WTC11 (cell line): ENCODE results near the gene LAMP1. TPM values are rescaled to one million over a fixed set of nuclear protein-coding genes. Genes with fewer than 3 reads are reported as not detected.

Experiments used
- ATAC-seq: fragments of 200-7000 bp; cut with Tn5 transposase; 2 replicates; pipeline ENCODE4 v1.10.0; 2021; ENCODE audit warnings: mild to moderate bottlenecking, moderate library complexity
- CTCF ChIA-PET: fragments of 300-600 bp; sonication (Branson Sonifier 250); formaldehyde crosslinking; loops from one replicate; lab custom pipeline; 2021; ENCODE audit warnings: antibody characterized with exemption; lab: Charles Lee
- POLR2A ChIA-PET: fragments of 350-600 bp; sonication (Branson Sonifier 250); formaldehyde crosslinking; loops from one replicate; lab custom pipeline; 2021; ENCODE audit warnings: antibody characterized with exemption; lab: Charles Lee
- DNase-seq: peaks from one replicate; pipeline ENCODE4 v3.0.0; 2021; ENCODE audit warnings: low spot score
- H3K27ac Mint-ChIP-seq: 2 replicates; pipeline ENCODE4 v1.8.0; 2021; ENCODE audit warnings: mixed read lengths
- H3K27me3 Mint-ChIP-seq: 2 replicates; pipeline ENCODE4 v1.8.0; 2021; ENCODE audit warnings: low read depth, mild to moderate bottlenecking, moderate library complexity, mixed read lengths
- H3K36me3 Mint-ChIP-seq: 2 replicates; pipeline ENCODE4 v1.8.0; 2021; ENCODE audit warnings: mixed read lengths
- H3K4me1 Mint-ChIP-seq: 2 replicates; pipeline ENCODE4 v1.8.0; 2022; ENCODE audit warnings: mixed read lengths
- H3K4me3 Mint-ChIP-seq: 2 replicates; pipeline ENCODE4 v1.8.0; 2021; ENCODE audit warnings: mild to moderate bottlenecking, moderate library complexity, mixed read lengths
- H3K9me3 Mint-ChIP-seq: 2 replicates; pipeline ENCODE4 v1.8.0; 2021; ENCODE audit warnings: mixed read lengths
- ATF1 ChIP-seq: sonication (generic); formaldehyde crosslinking; IDR thresholded peaks from 2 replicates; pipeline ENCODE4 v1.8.1; 2023; ENCODE audit warnings: mild to moderate bottlenecking, moderate library complexity, missing genetic modification reagents
- CBFB ChIP-seq: sonication (generic); formaldehyde crosslinking; IDR thresholded peaks from 2 replicates; pipeline ENCODE4 v1.8.1; 2022; ENCODE audit warnings: mild to moderate bottlenecking, low read depth, missing genetic modification reagents
- ESRRA ChIP-seq: sonication (generic); formaldehyde crosslinking; IDR thresholded peaks from 2 replicates; pipeline ENCODE4 v1.8.1; 2022; ENCODE audit warnings: mild to moderate bottlenecking, missing genetic modification reagents, borderline replicate concordance
- FOXJ3 ChIP-seq: sonication (generic); formaldehyde crosslinking; IDR thresholded peaks from 2 replicates; pipeline ENCODE4 v1.9.0; 2021; ENCODE audit warnings: missing genetic modification reagents, mild to moderate bottlenecking, borderline replicate concordance
- GABPB1 ChIP-seq: sonication (generic); formaldehyde crosslinking; IDR thresholded peaks from 2 replicates; pipeline ENCODE4 v1.8.1; 2023; ENCODE audit warnings: mild to moderate bottlenecking, missing genetic modification reagents
- GRHL2 ChIP-seq: fragments of 250-450 bp; sonication (Bioruptor Pico); IDR thresholded peaks from 2 replicates; pipeline ENCODE4 v1.8.0; 2022; ENCODE audit warnings: mild to moderate bottlenecking, moderate library complexity; ENCODE audit not compliant: insufficient replicate concordance, severe bottlenecking
- NFYB ChIP-seq: sonication (generic); formaldehyde crosslinking; conservative IDR thresholded peaks from 2 replicates; pipeline ENCODE4 v1.8.0; 2022; ENCODE audit warnings: low read depth, missing genetic modification reagents
- NR1H2 ChIP-seq: sonication (generic); formaldehyde crosslinking; IDR thresholded peaks from 2 replicates; pipeline ENCODE4 v1.9.0; 2021; ENCODE audit warnings: mild to moderate bottlenecking, moderate library complexity, missing genetic modification reagents
- NR2C2 ChIP-seq: sonication (generic); formaldehyde crosslinking; IDR thresholded peaks from 2 replicates; pipeline ENCODE4 v1.8.0; 2022; ENCODE audit warnings: mild to moderate bottlenecking, missing genetic modification reagents
- RELA ChIP-seq: sonication (generic); formaldehyde crosslinking; IDR thresholded peaks from 2 replicates; pipeline ENCODE4 v1.8.1; 2022; ENCODE audit warnings: missing genetic modification reagents, mild to moderate bottlenecking, borderline replicate concordance
- SP1 ChIP-seq: sonication (generic); formaldehyde crosslinking; conservative IDR thresholded peaks from 2 replicates; pipeline ENCODE4 v1.8.1; 2022; ENCODE audit warnings: missing genetic modification reagents
- TCF7 ChIP-seq: sonication (generic); formaldehyde crosslinking; IDR thresholded peaks from 2 replicates; pipeline ENCODE4 v1.8.0; 2022; ENCODE audit warnings: mild to moderate bottlenecking, low read depth, missing genetic modification reagents, moderate library complexity
- TEAD4 ChIP-seq: sonication (generic); formaldehyde crosslinking; IDR thresholded peaks from 2 replicates; pipeline ENCODE4 v1.8.0; 2022; ENCODE audit warnings: mild to moderate bottlenecking, missing genetic modification reagents
- ZNF263 ChIP-seq: sonication (generic); formaldehyde crosslinking; IDR thresholded peaks from 2 replicates; pipeline ENCODE4 v1.8.1; 2022; ENCODE audit warnings: low read depth, mild to moderate bottlenecking, moderate library complexity, missing genetic modification reagents
- total RNA-seq: library from RNA; stranded (reverse); gene quantifications from 3 replicates; pipeline ENCODE4 v1.2.3, GENCODE V29; 2021
- TF ChIP-seq, protein P1 (sequence below): sonication (generic); formaldehyde crosslinking; IDR thresholded peaks from 2 replicates; pipeline ENCODE4 v1.8.0; 2023; ENCODE audit warnings: missing genetic modification reagents, mild to moderate bottlenecking, borderline replicate concordance
- TF ChIP-seq, protein P2 (sequence below): fragments of 250-450 bp; sonication (Bioruptor Pico); IDR thresholded peaks from 2 replicates; pipeline ENCODE4 v1.9.0; 2021; ENCODE audit warnings: mild to moderate bottlenecking
- TF ChIP-seq, protein P3 (sequence below): sonication (generic); formaldehyde crosslinking; IDR thresholded peaks from 2 replicates; pipeline ENCODE4 v1.8.0; 2022; ENCODE audit warnings: missing genetic modification reagents
- TF ChIP-seq, protein P4 (sequence below): sonication (generic); formaldehyde crosslinking; conservative IDR thresholded peaks from 2 replicates; pipeline ENCODE4 v1.8.1; 2022; ENCODE audit warnings: mild to moderate bottlenecking, missing genetic modification reagents
- TF ChIP-seq, protein P5 (sequence below): sonication (generic); formaldehyde crosslinking; IDR thresholded peaks from 2 replicates; pipeline ENCODE4 v1.8.1; 2023; ENCODE audit warnings: mild to moderate bottlenecking, missing genetic modification reagents, moderate library complexity

LAMP1 gene
- total RNA-seq, 1 experiment from 2014 or later = 150 TPM

DNA sequence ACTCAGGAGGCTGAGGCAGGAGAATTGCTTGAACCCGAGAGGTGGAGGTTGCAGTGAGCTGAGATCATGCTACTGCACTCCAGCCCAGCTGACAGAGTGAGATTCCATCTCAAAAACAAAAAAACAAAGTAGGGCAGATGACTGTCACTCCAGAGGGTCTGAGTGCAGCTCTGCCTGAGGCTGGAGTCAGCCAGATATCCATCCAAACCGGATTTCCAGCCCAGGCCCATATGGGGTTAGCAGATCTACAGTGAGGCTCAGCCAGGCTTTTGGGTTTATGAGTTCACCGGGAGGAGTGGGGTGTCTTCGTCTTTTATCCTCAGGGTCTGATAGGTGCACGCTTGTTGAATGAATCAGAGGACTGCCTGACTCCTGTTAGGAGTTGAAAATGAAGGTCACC, 19.0 kb downstream of the LAMP1 start:
- H3K27me3 Mint-ChIP-seq = no peaks in the 10 kb centered on the region
- H3K27ac Mint-ChIP-seq = no peak overlapping the region
- no peak for DNase-seq
- no peak for ATAC-seq
- H3K36me3 Mint-ChIP-seq = peaks cover 35% of the 10 kb centered on the region
- no peak for TF ChIP-seq NFYB
- TF ChIP-seq, protein P1, sequence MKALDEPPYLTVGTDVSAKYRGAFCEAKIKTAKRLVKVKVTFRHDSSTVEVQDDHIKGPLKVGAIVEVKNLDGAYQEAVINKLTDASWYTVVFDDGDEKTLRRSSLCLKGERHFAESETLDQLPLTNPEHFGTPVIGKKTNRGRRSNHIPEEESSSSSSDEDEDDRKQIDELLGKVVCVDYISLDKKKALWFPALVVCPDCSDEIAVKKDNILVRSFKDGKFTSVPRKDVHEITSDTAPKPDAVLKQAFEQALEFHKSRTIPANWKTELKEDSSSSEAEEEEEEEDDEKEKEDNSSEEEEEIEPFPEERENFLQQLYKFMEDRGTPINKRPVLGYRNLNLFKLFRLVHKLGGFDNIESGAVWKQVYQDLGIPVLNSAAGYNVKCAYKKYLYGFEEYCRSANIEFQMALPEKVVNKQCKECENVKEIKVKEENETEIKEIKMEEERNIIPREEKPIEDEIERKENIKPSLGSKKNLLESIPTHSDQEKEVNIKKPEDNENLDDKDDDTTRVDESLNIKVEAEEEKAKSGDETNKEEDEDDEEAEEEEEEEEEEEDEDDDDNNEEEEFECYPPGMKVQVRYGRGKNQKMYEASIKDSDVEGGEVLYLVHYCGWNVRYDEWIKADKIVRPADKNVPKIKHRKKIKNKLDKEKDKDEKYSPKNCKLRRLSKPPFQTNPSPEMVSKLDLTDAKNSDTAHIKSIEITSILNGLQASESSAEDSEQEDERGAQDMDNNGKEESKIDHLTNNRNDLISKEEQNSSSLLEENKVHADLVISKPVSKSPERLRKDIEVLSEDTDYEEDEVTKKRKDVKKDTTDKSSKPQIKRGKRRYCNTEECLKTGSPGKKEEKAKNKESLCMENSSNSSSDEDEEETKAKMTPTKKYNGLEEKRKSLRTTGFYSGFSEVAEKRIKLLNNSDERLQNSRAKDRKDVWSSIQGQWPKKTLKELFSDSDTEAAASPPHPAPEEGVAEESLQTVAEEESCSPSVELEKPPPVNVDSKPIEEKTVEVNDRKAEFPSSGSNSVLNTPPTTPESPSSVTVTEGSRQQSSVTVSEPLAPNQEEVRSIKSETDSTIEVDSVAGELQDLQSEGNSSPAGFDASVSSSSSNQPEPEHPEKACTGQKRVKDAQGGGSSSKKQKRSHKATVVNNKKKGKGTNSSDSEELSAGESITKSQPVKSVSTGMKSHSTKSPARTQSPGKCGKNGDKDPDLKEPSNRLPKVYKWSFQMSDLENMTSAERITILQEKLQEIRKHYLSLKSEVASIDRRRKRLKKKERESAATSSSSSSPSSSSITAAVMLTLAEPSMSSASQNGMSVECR (CRISPR knock-in tag) = no peak
- ChIA-PET POLR2A (no interaction called here), CTCF (interaction anchor here (1.1 kb wide), 1 partner anchor 78 kb away, joined by 4 read pairs; no protein-coding TSS in a partner anchor)
- no peaks in the 10 kb centered on the region for H3K4me1 Mint-ChIP-seq
- no peaks in the 10 kb centered on the region for H3K9me3 Mint-ChIP-seq
- no peak overlapping the region for H3K4me3 Mint-ChIP-seq

DNA sequence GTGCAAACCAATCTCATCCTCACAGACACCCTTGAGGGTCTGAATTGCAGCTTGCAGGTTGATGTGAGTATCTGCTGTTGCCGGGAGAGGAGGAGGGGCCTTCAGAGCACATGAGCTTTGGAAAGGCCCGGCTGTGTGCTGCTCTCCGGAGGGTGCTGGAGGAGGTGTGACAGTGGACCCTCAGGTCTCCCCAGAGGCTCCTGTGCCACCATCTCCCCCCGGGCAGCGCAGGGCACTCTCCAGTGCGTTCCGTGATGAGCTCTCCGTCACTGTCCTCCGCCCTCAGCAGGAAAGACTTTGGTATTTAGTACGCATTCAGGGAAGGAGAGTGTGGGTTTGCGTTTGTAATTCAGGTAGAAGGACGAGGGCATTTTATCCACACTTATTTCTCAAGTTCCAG, 20.0 kb downstream of the LAMP1 start:
- H3K9me3 Mint-ChIP-seq = no peaks in the 10 kb centered on the region
- POLR2A ChIA-PET = no interaction called here
- H3K27me3 Mint-ChIP-seq = no peaks in the 10 kb centered on the region
- H3K4me1 Mint-ChIP-seq = no peaks in the 10 kb centered on the region
- TF ChIP-seq, protein P2, sequence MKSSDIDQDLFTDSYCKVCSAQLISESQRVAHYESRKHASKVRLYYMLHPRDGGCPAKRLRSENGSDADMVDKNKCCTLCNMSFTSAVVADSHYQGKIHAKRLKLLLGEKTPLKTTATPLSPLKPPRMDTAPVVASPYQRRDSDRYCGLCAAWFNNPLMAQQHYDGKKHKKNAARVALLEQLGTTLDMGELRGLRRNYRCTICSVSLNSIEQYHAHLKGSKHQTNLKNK (CRISPR knock-in tag) = no peak
- no peak for TF ChIP-seq GRHL2 (CRISPR knock-in tag)
- TF ChIP-seq SP1 = no peak
- TF ChIP-seq, protein P3, sequence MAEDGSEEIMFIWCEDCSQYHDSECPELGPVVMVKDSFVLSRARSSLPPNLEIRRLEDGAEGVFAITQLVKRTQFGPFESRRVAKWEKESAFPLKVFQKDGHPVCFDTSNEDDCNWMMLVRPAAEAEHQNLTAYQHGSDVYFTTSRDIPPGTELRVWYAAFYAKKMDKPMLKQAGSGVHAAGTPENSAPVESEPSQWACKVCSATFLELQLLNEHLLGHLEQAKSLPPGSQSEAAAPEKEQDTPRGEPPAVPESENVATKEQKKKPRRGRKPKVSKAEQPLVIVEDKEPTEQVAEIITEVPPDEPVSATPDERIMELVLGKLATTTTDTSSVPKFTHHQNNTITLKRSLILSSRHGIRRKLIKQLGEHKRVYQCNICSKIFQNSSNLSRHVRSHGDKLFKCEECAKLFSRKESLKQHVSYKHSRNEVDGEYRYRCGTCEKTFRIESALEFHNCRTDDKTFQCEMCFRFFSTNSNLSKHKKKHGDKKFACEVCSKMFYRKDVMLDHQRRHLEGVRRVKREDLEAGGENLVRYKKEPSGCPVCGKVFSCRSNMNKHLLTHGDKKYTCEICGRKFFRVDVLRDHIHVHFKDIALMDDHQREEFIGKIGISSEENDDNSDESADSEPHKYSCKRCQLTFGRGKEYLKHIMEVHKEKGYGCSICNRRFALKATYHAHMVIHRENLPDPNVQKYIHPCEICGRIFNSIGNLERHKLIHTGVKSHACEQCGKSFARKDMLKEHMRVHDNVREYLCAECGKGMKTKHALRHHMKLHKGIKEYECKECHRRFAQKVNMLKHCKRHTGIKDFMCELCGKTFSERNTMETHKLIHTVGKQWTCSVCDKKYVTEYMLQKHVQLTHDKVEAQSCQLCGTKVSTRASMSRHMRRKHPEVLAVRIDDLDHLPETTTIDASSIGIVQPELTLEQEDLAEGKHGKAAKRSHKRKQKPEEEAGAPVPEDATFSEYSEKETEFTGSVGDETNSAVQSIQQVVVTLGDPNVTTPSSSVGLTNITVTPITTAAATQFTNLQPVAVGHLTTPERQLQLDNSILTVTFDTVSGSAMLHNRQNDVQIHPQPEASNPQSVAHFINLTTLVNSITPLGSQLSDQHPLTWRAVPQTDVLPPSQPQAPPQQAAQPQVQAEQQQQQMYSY = no peak
- no peak for TF ChIP-seq RELA (CRISPR knock-in tag)
- no peak for TF ChIP-seq ATF1 (CRISPR knock-in tag)
- no peak for TF ChIP-seq ESRRA (CRISPR knock-in tag)
- TF ChIP-seq, protein P4, sequence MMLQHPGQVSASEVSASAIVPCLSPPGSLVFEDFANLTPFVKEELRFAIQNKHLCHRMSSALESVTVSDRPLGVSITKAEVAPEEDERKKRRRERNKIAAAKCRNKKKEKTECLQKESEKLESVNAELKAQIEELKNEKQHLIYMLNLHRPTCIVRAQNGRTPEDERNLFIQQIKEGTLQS = no peak
- TF ChIP-seq, protein P5, sequence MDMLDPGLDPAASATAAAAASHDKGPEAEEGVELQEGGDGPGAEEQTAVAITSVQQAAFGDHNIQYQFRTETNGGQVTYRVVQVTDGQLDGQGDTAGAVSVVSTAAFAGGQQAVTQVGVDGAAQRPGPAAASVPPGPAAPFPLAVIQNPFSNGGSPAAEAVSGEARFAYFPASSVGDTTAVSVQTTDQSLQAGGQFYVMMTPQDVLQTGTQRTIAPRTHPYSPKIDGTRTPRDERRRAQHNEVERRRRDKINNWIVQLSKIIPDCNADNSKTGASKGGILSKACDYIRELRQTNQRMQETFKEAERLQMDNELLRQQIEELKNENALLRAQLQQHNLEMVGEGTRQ (CRISPR knock-in tag) = no peak
- TF ChIP-seq NR2C2 (CRISPR knock-in tag) = no peak
- no peak for TF ChIP-seq NR1H2 (CRISPR knock-in tag)
- no peak for TF ChIP-seq TEAD4 (CRISPR knock-in tag)
- no peak for TF ChIP-seq TCF7 (CRISPR knock-in tag)
- no peak for TF ChIP-seq CBFB (CRISPR knock-in tag)
- no peak for TF ChIP-seq ZNF263 (CRISPR knock-in tag)
- TF ChIP-seq FOXJ3 = no peak
- no peak for TF ChIP-seq GABPB1 (CRISPR knock-in tag)
- H3K4me3 Mint-ChIP-seq = no peak overlapping the region
- DNase-seq = no peak
- peaks cover 37% of the 10 kb centered on the region for H3K36me3 Mint-ChIP-seq
- no peak overlapping the region for H3K27ac Mint-ChIP-seq
- CTCF ChIA-PET = interaction anchor here (0.8 to 1.2 kb wide), 2 partner anchors 74 to 77 kb away, joined by 3 to 4 read pairs; no protein-coding TSS in a partner anchor
- no peak for ATAC-seq
